ENCODE results near the gene HES5. TPM values are rescaled to one million over a fixed set of nuclear protein-coding genes. Genes with fewer than 3 reads are reported as not detected.

HES5 gene
- total RNA-seq, 1 donor from 2014 or later = not detected

GRCh38 chr1:2497891-2498290 is 32.2 kb downstream of the HES5 start:
- TF ChIP-seq, protein P1, sequence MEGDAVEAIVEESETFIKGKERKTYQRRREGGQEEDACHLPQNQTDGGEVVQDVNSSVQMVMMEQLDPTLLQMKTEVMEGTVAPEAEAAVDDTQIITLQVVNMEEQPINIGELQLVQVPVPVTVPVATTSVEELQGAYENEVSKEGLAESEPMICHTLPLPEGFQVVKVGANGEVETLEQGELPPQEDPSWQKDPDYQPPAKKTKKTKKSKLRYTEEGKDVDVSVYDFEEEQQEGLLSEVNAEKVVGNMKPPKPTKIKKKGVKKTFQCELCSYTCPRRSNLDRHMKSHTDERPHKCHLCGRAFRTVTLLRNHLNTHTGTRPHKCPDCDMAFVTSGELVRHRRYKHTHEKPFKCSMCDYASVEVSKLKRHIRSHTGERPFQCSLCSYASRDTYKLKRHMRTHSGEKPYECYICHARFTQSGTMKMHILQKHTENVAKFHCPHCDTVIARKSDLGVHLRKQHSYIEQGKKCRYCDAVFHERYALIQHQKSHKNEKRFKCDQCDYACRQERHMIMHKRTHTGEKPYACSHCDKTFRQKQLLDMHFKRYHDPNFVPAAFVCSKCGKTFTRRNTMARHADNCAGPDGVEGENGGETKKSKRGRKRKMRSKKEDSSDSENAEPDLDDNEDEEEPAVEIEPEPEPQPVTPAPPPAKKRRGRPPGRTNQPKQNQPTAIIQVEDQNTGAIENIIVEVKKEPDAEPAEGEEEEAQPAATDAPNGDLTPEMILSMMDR (IDR thresholded peaks at IDR 0.05) = no peak
- Mint-ChIP-seq H3K4me3 (ENCODE audit: unreplicated experiment) (no peak overlapping the region), H3K4me1 (ENCODE audit: unreplicated experiment) (peaks cover 10% of the 10 kb centered on the region), H3K27ac (ENCODE audit: unreplicated experiment) (no peak overlapping the region), H3K27me3 (ENCODE audit: unreplicated experiment) (no peaks in the 10 kb centered on the region), H3K36me3 (ENCODE audit: unreplicated experiment) (no peaks in the 10 kb centered on the region), H3K9me3 (ENCODE audit: unreplicated experiment) (no peaks in the 10 kb centered on the region)
- no peak for DNase-seq (ENCODE audit: extremely low spot score, unreplicated experiment)

DNA sequence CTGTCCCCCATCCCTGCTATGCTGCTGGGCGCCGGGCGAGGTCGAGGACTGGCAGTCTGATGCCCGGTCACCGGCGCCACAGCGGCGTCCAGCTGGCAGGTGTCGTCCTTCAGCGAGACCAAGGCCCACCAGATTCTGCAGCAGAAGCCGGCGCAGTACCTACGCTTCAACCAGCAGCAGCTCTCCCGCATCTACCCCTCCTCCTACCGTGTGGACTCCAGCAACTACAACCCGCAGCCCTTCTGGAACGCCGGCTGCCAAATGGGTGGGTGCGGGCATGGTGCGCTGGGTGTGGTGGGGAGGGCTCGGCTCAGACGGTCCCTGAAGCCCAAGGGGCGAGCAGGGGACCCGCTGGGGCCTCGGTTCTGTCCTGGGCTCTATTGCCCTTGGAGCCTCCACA is 33.3 kb downstream of the HES5 start:
- Mint-ChIP-seq H3K27ac (ENCODE audit: unreplicated experiment) (no peak overlapping the region), H3K27me3 (ENCODE audit: unreplicated experiment) (no peaks in the 10 kb centered on the region), H3K9me3 (ENCODE audit: unreplicated experiment) (no peaks in the 10 kb centered on the region), H3K4me1 (ENCODE audit: unreplicated experiment) (peaks cover 10% of the 10 kb centered on the region), H3K4me3 (ENCODE audit: unreplicated experiment) (no peak overlapping the region), H3K36me3 (ENCODE audit: unreplicated experiment) (no peaks in the 10 kb centered on the region)
- TF ChIP-seq, protein P1 (IDR thresholded peaks at IDR 0.05) = no peak
- DNase-seq (ENCODE audit: extremely low spot score, unreplicated experiment) = no peak

DNA sequence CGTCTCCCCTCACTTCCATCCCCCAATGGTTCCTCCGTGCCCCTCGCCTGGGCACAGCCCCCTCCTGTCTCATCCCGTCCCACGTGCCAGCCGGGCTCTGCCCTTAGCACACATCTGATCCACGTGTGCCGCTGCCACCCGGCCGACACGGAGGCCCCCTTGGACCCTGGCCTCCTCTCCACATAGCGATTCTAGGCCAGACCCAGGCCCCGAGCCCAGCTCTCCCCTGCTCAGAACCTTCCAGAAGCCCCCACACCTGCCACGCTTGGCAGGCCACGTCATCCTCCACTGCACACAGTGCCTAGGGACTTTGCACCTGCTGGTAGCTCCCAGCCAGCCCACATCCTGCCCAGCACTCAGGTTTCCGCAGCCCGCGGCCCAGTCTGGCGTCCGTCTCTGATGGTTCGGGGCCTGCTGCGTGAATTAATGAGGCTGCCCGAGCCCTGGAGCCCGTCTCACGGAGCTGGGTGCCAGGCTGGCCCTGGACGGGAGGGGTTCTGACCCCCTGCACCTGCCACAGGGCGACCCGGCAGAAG is 33.9 kb downstream of the HES5 start:
- H3K27me3 Mint-ChIP-seq (ENCODE audit: unreplicated experiment) = no peaks in the 10 kb centered on the region
- no peak for DNase-seq (ENCODE audit: extremely low spot score, unreplicated experiment)
- TF ChIP-seq, protein P1 (IDR thresholded peaks at IDR 0.05) = no peak
- H3K36me3 Mint-ChIP-seq (ENCODE audit: unreplicated experiment) = no peaks in the 10 kb centered on the region
- no peaks in the 10 kb centered on the region for H3K9me3 Mint-ChIP-seq (ENCODE audit: unreplicated experiment)
- H3K27ac Mint-ChIP-seq (ENCODE audit: unreplicated experiment) = no peak overlapping the region
- peaks cover 10% of the 10 kb centered on the region for H3K4me1 Mint-ChIP-seq (ENCODE audit: unreplicated experiment)
- H3K4me3 Mint-ChIP-seq (ENCODE audit: unreplicated experiment) = no peak overlapping the region

- TF ChIP-seq, protein P1 (IDR thresholded peaks at IDR 0.05) = no peak
- no peak overlapping the region for H3K4me3 Mint-ChIP-seq (ENCODE audit: unreplicated experiment)
- H3K27me3 Mint-ChIP-seq (ENCODE audit: unreplicated experiment) = no peaks in the 10 kb centered on the region
- no peak for DNase-seq (ENCODE audit: extremely low spot score, unreplicated experiment)
- no peaks in the 10 kb centered on the region for H3K9me3 Mint-ChIP-seq (ENCODE audit: unreplicated experiment)
- H3K36me3 Mint-ChIP-seq (ENCODE audit: unreplicated experiment) = no peaks in the 10 kb centered on the region
- peaks cover 8% of the 10 kb centered on the region for H3K4me1 Mint-ChIP-seq (ENCODE audit: unreplicated experiment)
- H3K27ac Mint-ChIP-seq (ENCODE audit: unreplicated experiment) = no peak overlapping the region
Measured at GRCh38 chr1:2495546-2495945, 34.5 kb downstream of the HES5 start.

GRCh38 chr1:2495026-2495425 is 35.0 kb downstream of the HES5 start:
- Mint-ChIP-seq H3K4me1 (ENCODE audit: unreplicated experiment) (peaks cover 3% of the 10 kb centered on the region), H3K36me3 (ENCODE audit: unreplicated experiment) (no peaks in the 10 kb centered on the region), H3K27ac (ENCODE audit: unreplicated experiment) (no peak overlapping the region), H3K4me3 (ENCODE audit: unreplicated experiment) (no peak overlapping the region), H3K27me3 (ENCODE audit: unreplicated experiment) (no peaks in the 10 kb centered on the region), H3K9me3 (ENCODE audit: unreplicated experiment) (no peaks in the 10 kb centered on the region)
- TF ChIP-seq, protein P1 (IDR thresholded peaks at IDR 0.05) = no peak
- DNase-seq (ENCODE audit: extremely low spot score, unreplicated experiment) = no peak
